GM21717 (cell line): ENCODE data around the gene SLC25A1.
"Not testable (repeated sequence)": the region's sequence is repeated elsewhere in the genome, so short reads cannot be mapped to it uniquely, and the experiment has no call there.

Experiments
- ATAC-seq: cut with Tn5 transposase; IDR thresholded peaks from one replicate; pipeline ENCODE4 v1.9.1; 2021; ENCODE audit warnings: mild to moderate bottlenecking, moderate library complexity; ENCODE audit not compliant: unreplicated experiment

Gene SLC25A1

DNA sequence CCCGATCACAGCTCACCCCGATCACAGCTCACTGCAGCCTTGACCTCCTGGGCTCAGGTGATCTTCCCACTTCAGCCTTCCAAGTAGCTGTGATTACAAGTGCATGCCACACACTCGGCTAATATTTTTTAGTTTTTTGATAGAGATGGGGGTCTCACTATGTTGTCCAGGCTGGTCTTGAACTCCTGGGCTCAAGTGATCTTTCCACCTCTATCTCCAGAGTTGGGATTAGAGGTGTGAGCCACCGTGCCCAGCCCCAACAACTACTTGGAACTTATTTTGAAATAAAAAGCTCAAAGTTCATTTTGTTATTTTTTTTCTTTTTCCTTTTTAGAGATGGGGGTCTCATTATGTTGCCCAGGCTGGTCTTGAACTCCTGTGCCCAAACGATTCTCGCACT, 27.8 kb upstream of the SLC25A1 start:
- no peak for ATAC-seq

DNA sequence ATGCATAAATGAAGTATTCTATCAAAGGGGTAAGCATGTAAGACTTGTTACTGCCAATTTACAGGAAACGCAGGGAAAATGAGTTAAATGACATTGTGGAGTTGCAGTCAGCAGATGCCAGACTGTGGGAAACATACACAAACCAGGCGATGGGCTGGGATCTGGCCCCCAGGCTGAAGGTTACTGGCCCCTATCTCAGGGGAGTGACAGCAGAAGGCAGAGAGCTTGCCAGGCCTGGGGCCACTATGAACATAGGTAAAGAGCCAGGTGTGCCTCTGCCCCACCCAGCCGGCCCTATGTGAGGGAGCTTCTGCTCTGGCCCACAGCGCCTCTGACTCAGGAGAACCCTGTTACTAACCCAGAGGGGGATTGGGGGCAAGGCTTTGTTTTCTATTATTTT, 26.1 kb upstream of the SLC25A1 start:
- no peak for ATAC-seq

DNA sequence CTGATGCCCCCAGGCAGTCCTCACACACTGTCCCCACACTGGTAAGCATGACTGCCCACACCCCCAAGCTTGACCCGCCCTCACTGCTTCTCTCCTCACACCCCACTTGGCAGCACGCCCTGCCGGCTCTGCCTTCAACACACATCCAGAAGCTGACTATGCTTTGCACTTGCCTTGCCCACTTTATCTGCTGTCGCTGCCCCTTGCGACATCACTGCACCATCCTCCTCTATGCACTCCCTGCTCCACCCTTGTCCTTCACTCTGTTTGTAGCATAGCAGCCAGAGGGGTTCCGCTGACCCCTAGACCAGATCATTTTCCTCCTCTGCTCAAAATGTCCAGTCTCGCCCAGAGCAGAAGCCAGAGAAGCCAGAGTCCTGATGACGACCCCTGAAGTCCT, 25.3 kb upstream of the SLC25A1 start:
- no peak for ATAC-seq

DNA sequence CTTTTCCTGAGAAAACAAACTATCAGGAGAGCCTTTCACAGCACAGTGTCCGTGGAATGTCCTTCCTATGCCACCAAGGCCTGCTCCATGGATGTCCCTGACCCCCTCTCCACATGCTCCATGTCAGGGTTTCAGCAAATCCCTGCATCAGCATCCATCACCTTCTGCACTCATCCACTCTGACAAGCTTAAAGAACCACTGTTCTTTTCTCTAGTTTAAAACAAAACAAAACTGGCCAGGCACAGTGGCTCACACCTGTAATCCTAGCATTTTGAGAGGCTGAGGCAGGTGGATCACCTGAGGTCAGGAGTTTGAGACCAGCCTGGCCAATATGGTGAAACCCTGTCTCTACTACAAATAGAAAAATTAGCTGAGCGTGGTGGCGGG, 24.3 kb upstream of the SLC25A1 start:
- ATAC-seq: not testable (repeated sequence)

DNA sequence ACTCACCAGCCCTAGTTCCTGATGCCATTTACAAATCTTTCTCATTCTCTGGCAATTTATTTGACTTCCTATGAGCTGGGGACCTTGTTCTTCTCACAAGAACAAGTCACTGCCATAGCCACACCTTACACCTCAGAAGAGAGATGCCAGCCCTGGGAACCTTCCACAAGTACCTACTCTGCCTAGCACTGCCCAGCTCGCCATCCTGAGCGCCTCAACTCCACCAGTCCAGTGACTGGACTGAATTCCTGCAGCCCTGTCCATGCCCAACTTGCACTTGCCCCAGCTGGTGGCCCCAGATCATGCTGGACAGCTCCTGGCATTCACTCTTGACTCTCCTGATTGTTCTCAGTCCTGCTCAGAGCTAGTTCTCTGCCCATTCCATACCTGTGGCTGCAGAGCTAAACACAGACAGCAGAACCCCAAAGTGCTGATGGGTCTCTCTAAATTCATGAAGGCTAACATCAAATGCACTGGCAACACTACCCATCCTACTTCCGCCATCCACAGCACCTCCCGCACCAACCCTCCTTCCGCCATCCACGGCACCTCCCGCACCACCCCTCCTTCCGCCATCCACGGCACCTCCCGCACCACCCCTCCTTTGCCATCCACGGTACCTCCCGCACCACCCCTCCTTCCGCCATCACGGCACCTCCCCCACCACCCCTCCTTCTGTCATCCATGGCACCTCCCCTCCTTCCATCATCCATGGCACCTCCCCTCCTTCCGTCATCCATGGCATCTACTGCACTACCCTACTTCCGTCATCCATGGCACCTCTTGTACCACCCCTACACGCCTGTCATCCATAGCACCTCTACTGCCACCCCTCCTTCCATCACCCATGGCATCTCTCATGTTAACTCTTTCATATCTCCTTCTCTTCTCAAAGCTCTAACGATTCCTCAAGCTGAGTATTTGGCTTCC, 23.6 kb upstream of the SLC25A1 start:
- ATAC-seq: no peak

DNA sequence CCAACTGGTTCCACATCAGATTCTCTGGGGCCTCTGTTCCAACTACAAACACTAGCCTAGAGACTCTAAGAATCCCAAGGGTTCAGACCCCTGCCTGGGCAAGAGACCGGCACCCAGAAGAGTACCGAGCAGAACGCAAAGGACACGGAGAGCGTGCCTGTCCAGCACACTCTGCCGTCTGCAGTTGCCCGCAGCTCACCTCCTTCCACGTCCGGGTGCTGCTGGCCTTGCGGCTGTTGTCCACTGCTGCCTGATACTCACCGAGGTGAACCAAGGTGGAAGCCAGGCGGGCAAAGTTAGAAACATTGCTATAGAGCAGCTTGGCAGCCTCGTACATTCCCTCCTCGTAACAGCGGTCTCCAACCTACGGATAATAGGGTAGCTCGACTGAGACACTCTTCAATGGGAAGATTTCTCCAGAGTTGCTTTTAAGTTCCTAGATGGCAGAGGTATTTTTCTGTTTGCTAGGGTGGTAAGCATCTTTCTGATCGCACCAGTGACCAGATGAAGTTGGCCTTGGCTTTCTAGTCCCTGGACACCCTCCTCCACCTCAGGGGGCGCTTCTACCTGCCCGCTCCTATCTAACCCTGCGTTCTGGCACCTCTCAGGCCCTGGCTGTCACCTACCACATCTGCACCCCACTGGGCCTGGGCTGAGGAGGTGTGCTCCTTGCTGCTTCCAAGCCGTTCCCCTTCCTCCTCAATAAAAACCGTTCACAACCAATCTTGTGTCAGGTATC, 22.8 kb upstream of the SLC25A1 start:
- ATAC-seq: no peak

DNA sequence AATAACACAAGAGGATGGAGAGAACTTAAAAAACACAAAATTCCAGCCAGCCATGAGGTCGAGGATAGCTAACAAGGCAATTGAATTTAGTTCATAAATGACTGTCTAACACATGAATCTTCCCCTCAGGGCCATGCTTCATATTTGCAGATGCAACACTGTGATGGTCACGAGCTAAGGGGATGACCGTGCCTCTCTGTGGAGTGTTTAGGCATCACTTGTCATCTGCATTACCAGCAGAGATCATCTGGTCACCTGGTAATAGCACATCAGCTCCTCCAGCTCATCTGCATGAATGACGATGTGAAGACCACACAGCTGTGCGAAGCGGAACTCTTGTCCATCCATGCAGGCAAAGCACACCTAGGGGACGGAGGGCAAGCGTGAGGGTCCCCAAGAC, 20.9 kb upstream of the SLC25A1 start:
- ATAC-seq: no peak

DNA sequence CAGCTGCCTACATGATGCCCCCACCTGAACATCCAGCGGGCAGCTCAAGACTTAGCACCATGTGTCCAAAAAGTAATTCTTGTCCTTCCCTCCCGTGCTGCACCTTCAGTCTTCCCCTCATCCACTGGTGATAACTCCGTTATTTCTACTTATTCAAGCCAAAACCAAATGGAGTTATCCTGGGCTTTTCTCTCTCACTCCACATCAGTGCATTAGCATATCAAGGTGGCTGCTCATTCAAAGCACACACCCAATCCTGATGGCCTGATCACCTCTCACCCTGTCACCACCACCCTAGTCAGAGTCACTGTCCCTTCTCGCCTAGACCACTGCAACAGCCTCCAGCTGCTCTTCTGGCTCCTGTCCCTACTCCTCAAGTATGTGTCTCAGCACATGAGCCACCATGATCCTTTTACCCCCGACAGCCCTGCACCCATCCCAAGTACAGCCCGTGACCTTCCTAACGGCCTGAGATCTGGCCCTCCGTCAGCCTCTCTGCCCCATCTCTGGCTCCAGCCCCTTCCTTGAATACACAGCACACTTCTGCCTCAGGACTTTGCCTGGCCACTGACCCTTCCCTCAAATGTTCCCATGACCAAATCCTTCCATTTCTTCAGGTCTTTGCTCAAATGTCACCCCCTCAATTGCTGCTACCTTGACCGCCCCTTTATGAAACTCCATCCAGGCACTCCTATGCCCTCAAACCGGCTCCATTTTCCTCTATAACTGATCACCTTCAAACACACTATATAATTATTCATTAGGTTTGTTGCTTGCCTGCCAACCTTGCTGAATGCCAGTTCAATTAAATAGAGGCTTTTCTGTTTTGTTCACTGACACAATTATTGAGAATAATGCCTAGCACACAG, 19.7 kb upstream of the SLC25A1 start:
- no peak for ATAC-seq

DNA sequence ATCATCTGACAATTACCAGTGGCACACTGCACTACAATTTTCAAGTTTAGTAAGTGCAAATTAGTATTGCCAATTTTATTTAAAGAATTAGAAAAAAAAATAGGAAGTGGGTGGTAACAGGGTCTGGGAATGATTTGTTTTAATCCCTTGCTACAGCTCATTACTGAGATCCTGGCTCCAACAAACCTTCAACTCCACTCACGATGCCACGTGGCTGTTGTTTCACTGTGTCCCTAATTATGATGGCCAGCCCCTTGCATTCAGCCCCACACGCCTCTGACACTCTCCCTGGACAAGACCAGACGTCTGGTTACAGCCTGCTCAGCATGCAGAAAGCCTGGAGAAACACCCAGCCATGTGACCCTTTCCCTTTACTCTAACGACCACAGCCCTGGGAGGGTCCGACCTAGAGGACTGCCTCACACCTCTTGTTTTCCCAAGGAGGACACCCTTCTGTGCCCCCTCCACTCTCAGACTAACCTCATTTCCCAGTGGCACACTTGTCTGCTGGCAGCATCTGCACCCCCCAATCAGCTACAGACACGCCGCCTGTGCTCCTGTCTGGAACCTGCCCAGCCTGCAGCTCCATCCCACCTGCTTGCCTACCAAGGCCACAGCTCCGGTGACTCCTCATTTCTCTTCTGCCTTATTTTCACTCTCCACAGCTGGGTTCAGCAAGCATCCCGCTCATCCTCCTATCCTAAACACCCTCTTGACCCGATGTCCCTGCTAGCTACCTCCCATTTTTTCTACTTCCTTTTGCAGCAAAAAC, 18.5 kb upstream of the SLC25A1 start:
- no peak for ATAC-seq

DNA sequence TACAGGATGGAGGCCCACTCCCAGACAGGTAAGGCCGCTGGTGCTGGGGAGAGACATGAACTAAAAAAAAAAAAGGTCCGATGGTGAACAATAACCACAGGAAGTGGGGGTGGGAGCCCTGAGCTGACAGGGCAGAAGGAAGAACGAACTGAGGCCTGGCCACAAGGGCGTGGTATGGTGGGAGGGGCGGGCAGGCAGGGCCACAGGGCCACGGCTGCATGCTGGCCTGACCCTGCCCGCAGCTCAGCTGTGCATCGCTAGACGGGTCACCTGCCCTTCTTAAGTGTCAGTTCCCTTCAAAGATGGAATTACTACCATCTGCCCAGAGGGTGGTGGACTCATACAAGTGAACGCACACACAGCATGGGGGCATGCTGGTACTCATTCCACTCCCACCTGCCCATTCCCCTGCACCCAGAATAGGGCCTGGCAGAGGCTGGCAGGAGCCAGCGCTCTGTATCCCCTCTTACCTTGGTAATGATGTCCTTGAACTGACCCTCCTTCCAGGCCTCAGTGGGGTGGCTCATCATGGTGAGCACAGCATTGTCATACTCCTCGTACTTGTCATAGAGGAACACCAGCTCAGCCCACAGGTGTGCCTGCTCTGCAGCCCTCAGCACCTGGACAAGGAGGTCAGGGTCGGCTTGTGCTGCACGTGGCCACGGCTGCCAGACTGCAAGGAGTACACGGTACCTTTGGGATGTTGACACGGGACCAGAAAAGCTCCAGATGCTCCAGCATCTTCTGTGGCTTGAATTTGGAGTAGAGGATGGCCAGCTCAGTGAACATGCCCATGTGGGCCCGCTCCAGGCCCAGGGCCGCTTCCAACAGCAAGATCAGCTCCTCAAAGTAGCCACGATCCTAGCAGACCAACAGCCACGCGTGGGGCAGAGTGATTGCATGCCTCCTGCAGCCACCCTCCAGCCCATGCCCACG, 17.5 kb upstream of the SLC25A1 start:
- ATAC-seq: no peak

DNA sequence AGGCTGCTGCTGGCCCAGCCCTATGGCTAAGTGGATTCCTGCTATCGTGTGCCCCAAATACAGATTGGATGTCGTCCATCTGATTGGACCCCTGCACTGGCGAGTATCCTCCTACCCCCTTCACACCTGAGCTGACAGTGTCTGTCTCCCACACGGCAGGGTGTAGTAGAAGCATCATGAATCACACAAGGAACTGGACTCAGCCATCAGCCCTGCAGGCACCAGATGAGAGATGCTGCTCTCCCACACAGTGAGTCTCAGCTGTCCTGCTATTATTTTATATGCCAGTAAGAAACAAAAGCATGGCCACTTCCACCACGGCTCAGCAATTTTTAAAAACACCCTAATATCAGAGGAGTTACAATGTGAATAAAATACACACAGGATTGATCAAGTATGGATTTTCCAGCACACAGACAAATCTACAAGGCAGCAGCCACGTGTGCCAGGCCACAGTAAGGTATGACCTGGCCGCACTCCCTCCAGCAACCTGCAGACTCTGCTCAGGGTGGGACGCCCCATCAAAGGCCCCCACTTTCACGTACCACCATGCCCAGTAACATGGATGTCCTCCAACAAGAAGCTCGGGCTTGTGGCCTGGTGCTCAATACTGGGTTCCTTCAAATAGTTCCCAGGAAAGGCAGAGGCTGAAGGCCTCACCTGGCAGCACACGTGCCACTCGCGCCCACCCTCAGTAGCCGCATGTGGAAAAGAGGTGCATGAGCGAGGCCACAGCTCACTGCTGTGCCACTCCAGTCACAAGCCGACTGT, 16.4 kb upstream of the SLC25A1 start:
- no peak for ATAC-seq

DNA sequence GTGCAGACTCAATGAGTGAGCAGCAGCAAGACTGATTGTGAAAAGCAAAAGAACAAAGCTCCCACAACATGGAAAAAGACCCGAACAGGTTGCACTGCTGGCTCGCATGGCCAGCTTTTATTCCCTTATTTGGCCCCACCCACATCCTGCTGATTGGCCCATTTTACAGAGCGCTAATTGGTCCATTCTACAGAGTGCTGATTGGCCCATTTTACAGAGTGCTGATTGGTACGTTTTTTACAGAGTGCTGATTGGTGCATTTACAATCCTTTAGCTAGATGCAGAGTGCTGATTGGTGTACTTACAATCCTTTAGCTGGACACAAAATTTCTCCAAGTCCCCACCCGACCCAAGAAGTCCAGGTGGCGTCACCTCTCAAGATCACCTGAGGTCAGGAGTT, 15.3 kb upstream of the SLC25A1 start:
- ATAC-seq: no peak

DNA sequence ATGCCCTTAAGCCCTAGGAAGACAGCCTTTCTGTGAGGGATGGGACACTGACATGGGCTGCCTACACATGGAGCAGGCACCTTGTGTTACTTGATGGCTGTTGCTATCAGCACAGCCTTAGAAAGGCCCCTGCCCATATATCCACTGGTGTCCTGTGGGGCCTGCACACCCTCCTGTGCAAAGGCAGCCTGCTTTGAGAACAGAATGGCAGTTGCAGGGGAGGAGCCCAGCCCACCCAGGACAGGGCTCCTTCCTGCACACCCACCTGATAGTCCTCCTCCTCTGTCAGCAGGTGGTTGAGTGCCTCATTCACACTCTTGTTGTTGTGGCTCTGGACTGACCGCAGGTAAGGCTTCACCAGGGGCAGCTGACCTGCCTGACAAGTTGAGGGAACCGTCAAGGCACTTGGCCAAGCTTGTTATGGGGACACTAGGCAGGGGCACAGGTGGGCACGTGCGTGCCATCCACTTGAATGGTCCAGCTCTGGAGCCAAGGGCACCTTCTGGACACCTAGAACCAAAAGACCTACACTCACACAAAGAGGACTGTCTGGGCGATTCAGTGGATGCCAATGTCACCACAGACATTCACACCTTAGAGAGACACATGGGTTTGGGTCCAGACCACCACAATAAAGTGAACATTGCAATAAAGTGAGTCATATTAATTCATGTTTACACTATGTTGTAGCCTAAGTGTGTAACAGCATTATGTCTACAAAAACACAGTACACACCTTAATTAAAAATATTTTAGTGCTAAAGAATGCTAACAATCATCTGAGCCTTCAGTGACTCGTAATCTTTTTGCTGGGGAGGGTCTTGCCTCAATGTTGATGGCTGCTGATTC, 9.4 kb upstream of the SLC25A1 start:
- no peak for ATAC-seq

DNA sequence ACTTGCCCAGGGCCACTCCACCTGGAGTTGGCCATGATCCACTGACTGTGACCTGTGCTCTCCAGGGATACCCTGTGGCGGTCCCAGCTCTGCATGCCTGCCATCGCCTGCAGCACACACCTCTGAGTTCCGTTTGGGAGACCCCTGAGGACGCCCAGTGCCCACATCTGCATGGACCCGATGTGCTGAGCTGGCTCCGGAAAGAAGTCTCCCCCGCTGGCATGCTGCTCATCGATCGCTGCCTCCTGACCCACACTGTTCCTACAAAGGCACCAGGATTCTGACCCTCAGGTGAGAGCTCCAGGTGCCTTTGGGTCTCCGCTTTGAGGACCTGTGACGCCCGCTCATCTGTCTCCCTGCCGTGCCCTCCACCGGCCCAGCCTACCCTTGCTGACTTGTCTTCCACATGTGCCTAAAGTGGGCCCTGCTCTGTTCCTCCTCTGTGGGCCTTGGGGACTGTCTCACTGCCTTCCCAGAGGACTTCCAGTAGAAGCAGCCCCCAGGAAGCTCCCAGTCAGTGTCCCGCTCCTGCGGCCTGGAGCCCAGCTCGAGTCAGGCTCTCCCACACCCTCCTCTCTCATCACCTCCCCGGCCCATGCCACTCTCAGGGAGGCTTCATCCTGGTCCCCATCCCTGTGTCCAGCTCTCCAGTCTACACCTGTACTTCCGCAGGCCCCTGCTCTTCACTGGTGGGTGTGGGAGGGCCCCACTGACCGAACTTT, 5.9 kb upstream of the SLC25A1 start:
- no peak for ATAC-seq

DNA sequence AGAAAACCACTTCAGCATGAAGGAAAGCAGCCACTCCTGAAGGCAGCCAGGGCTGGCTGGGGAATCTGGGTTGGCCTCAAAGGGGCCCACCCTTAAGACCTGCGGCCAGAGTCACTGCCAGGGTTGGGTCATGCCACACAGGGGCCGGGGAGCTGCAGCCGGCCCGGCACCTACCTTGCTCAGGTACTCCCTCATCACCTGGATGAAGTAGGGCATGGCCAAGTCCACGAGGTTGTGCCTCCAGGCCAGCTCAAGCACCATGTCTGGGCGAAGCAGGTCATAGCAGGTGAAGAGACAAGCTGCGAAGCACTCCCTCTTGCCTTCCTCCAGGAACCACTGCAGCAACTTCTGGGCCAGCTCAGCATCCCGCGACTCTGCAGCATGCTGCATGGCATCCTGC, 4.7 kb upstream of the SLC25A1 start:
- ATAC-seq: no peak

DNA sequence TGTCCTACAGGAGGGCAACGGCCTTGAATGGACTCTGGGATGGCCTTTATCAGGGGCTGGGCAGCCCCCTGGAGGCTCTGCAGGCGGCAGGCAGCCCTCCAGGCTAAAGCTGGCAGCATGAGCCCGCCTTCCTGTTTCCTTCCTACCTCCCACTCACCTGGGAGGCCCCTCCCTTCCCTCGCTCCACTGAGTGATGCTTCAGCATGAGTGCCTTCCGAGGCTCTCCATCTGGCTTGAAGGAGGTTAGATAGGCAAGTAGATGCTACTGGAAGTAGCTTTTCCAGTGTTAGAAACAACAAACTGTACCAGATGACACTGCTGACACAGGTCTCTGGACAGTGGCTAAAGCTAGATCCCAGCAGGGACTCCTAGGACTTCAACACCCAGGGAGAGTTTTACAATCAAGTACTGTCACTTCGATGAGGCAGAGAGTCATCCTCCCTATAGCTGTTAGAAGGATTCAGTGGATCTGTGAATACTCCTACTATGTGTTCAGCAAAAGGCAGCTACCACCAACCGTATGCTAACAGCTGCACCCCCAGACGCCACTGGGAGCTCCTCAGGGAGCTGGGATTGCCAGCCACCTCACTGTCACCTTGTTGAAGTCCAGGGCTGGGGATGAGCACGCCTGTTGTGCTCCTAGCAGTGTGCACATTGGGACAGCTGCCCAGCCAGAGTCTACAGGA, 4.1 kb upstream of the SLC25A1 start:
- ATAC-seq: no peak
